ENCODE data around the gene ABHD15.

The ABHD15 gene

GRCh38 chr17:29597361-29598172 is 30.7 kb upstream of the ABHD15 start:
- no peak for ATAC-seq
- no peak for TF ChIP-seq CSDC2 (CRISPR knock-in tag; IDR thresholded peaks at IDR 0.05)
- TF ChIP-seq GLIS3 (CRISPR knock-in tag; IDR thresholded peaks at IDR 0.05): no peak
- TF ChIP-seq TSHZ2 (CRISPR knock-in tag; IDR thresholded peaks at IDR 0.05): no peak
- no peak for TF ChIP-seq CREB5 (CRISPR knock-in tag; IDR thresholded peaks at IDR 0.05; ENCODE audit: low read depth)
- TF ChIP-seq CSRNP3 (CRISPR knock-in tag; IDR thresholded peaks at IDR 0.05): no peak
- no peak for TF ChIP-seq BACH2 (CRISPR knock-in tag; IDR thresholded peaks at IDR 0.05; ENCODE audit: borderline replicate concordance)
- no peak for TF ChIP-seq POU6F1 (CRISPR knock-in tag; IDR thresholded peaks at IDR 0.05; ENCODE audit: borderline replicate concordance, low read depth)
- TF ChIP-seq RARB (CRISPR knock-in tag; IDR thresholded peaks at IDR 0.05): no peak
- TF ChIP-seq TCF4 (CRISPR knock-in tag; IDR thresholded peaks at IDR 0.05; ENCODE audit: borderline replicate concordance): no peak
- no peak for TF ChIP-seq PPARA (CRISPR knock-in tag; IDR thresholded peaks at IDR 0.05; ENCODE audit: borderline replicate concordance)
- TF ChIP-seq SNAI2 (CRISPR knock-in tag; IDR thresholded peaks at IDR 0.05): no peak
- TF ChIP-seq ESRRG (CRISPR knock-in tag; IDR thresholded peaks at IDR 0.05): no peak
- no peak for TF ChIP-seq ARNTL (CRISPR knock-in tag; IDR thresholded peaks at IDR 0.05; ENCODE audit: borderline replicate concordance, low read depth)
- no peak for TF ChIP-seq OSR1 (CRISPR knock-in tag; IDR thresholded peaks at IDR 0.05)
- TF ChIP-seq ZNF8 (CRISPR knock-in tag; IDR thresholded peaks at IDR 0.05): no peak

GRCh38 chr17:29596811-29597210 is 30.0 kb upstream of the ABHD15 start:
- ATAC-seq: no peak
- TF ChIP-seq CSRNP3 (CRISPR knock-in tag; IDR thresholded peaks at IDR 0.05) (no peak), TOX (CRISPR knock-in tag; IDR thresholded peaks at IDR 0.05; ENCODE audit: borderline replicate concordance) (no peak)

- no peak for TF ChIP-seq CSDC2 (CRISPR knock-in tag; IDR thresholded peaks at IDR 0.05)
- TF ChIP-seq ZFP3 (CRISPR knock-in tag; IDR thresholded peaks at IDR 0.05): no peak
- TF ChIP-seq TOX (CRISPR knock-in tag; IDR thresholded peaks at IDR 0.05; ENCODE audit: borderline replicate concordance): no peak
- no peak for ATAC-seq
Measured at GRCh38 chr17:29595943-29596774, 29.3 kb upstream of the ABHD15 start.

Data from SK-N-SH treated with all-trans-retinoic acid at 6 μM for 48 hours (cell line).